NT2/D1 (cell line): ENCODE data around the gene ATP5PD.

ENCODE experiments used
- SUZ12 ChIP-seq: IDR thresholded peaks from 2 replicates; pipeline ENCODE4 v1.6.1; 2011; ENCODE audit not compliant: insufficient read length, insufficient read depth; ENCODE audit errors: extremely low read depth
- YY1 ChIP-seq: IDR thresholded peaks from 2 replicates; pipeline ENCODE4 v1.6.1; 2011; ENCODE audit not compliant: insufficient read length, insufficient read depth

- TF ChIP-seq YY1 (no peak), SUZ12 (no peak)
These were observed 34.7 kb downstream of the ATP5PD start for GRCh38 chr17:75012096-75012345.
